ENCODE measurements around the gene FMN1. TPM values are rescaled to one million over a fixed set of nuclear protein-coding genes. Genes with fewer than 3 reads are reported as not detected.

FMN1 gene
- polyA plus RNA-seq, 1 donor from 2014 or later: 0.40 TPM

DNA sequence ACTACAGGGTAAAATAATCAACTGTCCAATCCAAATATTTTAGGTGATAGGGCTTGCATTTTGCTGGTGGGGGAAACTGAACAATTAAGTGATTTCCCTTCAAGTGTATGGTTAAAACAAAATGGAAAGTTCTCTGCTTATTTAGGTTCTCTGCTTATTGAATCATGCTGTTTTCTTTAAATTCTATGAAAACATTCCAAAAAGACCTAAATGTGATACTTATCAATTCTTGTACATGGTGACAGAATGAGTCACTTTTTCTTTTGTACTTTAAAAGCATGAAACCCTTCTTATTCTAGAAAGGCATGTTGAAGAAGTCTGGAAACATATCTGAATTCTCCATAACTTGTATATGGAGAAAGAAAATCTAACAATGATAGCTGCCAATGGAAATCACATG is 192.6 kb downstream of the FMN1 start:
- no peaks in the 10 kb centered on the region for H3K9me2 ChIP-seq (ENCODE audit: insufficient read depth, low read length)
- TF ChIP-seq, protein P1, sequence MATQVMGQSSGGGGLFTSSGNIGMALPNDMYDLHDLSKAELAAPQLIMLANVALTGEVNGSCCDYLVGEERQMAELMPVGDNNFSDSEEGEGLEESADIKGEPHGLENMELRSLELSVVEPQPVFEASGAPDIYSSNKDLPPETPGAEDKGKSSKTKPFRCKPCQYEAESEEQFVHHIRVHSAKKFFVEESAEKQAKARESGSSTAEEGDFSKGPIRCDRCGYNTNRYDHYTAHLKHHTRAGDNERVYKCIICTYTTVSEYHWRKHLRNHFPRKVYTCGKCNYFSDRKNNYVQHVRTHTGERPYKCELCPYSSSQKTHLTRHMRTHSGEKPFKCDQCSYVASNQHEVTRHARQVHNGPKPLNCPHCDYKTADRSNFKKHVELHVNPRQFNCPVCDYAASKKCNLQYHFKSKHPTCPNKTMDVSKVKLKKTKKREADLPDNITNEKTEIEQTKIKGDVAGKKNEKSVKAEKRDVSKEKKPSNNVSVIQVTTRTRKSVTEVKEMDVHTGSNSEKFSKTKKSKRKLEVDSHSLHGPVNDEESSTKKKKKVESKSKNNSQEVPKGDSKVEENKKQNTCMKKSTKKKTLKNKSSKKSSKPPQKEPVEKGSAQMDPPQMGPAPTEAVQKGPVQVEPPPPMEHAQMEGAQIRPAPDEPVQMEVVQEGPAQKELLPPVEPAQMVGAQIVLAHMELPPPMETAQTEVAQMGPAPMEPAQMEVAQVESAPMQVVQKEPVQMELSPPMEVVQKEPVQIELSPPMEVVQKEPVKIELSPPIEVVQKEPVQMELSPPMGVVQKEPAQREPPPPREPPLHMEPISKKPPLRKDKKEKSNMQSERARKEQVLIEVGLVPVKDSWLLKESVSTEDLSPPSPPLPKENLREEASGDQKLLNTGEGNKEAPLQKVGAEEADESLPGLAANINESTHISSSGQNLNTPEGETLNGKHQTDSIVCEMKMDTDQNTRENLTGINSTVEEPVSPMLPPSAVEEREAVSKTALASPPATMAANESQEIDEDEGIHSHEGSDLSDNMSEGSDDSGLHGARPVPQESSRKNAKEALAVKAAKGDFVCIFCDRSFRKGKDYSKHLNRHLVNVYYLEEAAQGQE (IDR thresholded peaks at IDR 0.05; ENCODE audit: borderline replicate concordance): no peak
- no peak for TF ChIP-seq TAF1 (IDR thresholded peaks at IDR 0.05; ENCODE audit: low read depth)
- TF ChIP-seq SMC3 (conservative IDR thresholded peaks at IDR 0.05; ENCODE audit: poor library complexity): no peak
- TF ChIP-seq, protein P2, sequence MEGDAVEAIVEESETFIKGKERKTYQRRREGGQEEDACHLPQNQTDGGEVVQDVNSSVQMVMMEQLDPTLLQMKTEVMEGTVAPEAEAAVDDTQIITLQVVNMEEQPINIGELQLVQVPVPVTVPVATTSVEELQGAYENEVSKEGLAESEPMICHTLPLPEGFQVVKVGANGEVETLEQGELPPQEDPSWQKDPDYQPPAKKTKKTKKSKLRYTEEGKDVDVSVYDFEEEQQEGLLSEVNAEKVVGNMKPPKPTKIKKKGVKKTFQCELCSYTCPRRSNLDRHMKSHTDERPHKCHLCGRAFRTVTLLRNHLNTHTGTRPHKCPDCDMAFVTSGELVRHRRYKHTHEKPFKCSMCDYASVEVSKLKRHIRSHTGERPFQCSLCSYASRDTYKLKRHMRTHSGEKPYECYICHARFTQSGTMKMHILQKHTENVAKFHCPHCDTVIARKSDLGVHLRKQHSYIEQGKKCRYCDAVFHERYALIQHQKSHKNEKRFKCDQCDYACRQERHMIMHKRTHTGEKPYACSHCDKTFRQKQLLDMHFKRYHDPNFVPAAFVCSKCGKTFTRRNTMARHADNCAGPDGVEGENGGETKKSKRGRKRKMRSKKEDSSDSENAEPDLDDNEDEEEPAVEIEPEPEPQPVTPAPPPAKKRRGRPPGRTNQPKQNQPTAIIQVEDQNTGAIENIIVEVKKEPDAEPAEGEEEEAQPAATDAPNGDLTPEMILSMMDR (IDR thresholded peaks at IDR 0.05; ENCODE audit: poor library complexity, severe bottlenecking): no peak
- TF ChIP-seq EP300 (conservative IDR thresholded peaks at IDR 0.05; ENCODE audit: poor library complexity, severe bottlenecking): no peak
- no peak for TF ChIP-seq EZH2 (IDR thresholded peaks at IDR 0.05; ENCODE audit: borderline replicate concordance, insufficient read depth, low read length, poor library complexity, severe bottlenecking)
- no peak for TF ChIP-seq RAD21 (conservative IDR thresholded peaks at IDR 0.05)
- no peak for TF ChIP-seq MXI1 (conservative IDR thresholded peaks at IDR 0.05; ENCODE audit: poor library complexity, severe bottlenecking)
- no peak for TF ChIP-seq POLR2AphosphoS5 (IDR thresholded peaks at IDR 0.05)
- H3K79me2 ChIP-seq (replicated peaks; ENCODE audit: insufficient read depth, low read length): no peaks in the 10 kb centered on the region
- no peaks in the 10 kb centered on the region for H3F3A ChIP-seq (ENCODE audit: insufficient read depth, low read length, poor library complexity, severe bottlenecking)
- H4K20me1 ChIP-seq (ENCODE audit: insufficient read depth): no peaks in the 10 kb centered on the region
- H2AFZ ChIP-seq (ENCODE audit: low read depth, low read length): no peak overlapping the region
- H3K4me3 ChIP-seq (ENCODE audit: low read length): no peak overlapping the region
- no peaks in the 10 kb centered on the region for H3K27me3 ChIP-seq (ENCODE audit: insufficient read depth, low read depth, low read length)
- no peak overlapping the region for H3K27ac ChIP-seq (ENCODE audit: low read length)
- no peaks in the 10 kb centered on the region for H3K36me3 ChIP-seq (ENCODE audit: insufficient read depth, low read length)
- no peak overlapping the region for H3K9ac ChIP-seq (ENCODE audit: low read length)
- H3K4me2 ChIP-seq (ENCODE audit: low read length): no peak overlapping the region
- peaks cover 5% of the 10 kb centered on the region for H3K9me3 ChIP-seq (ENCODE audit: low read length)

- TF ChIP-seq EZH2 (IDR thresholded peaks at IDR 0.05; ENCODE audit: borderline replicate concordance, insufficient read depth, low read length, poor library complexity, severe bottlenecking): no peak
- no peak for TF ChIP-seq POLR2AphosphoS5 (IDR thresholded peaks at IDR 0.05)
- H3K27me3 ChIP-seq (ENCODE audit: insufficient read depth, low read depth, low read length): no peaks in the 10 kb centered on the region
- no peaks in the 10 kb centered on the region for H3K9me2 ChIP-seq (ENCODE audit: insufficient read depth, low read length)
- no peaks in the 10 kb centered on the region for H4K20me1 ChIP-seq (ENCODE audit: insufficient read depth)
- H3K4me2 ChIP-seq (ENCODE audit: low read length): no peak overlapping the region
- no peaks in the 10 kb centered on the region for H3K36me3 ChIP-seq (ENCODE audit: insufficient read depth, low read length)
- no peak overlapping the region for H3K27ac ChIP-seq (ENCODE audit: low read length)
- no peak overlapping the region for H3K9ac ChIP-seq (ENCODE audit: low read length)
- no peaks in the 10 kb centered on the region for H3F3A ChIP-seq (ENCODE audit: insufficient read depth, low read length, poor library complexity, severe bottlenecking)
- peaks cover 5% of the 10 kb centered on the region for H3K9me3 ChIP-seq (ENCODE audit: low read length)
- no peak overlapping the region for H2AFZ ChIP-seq (ENCODE audit: low read depth, low read length)
- H3K79me2 ChIP-seq (replicated peaks; ENCODE audit: insufficient read depth, low read length): no peaks in the 10 kb centered on the region
- H3K4me3 ChIP-seq (ENCODE audit: low read length): no peak overlapping the region
These were observed 195.4 kb downstream of the FMN1 start for GRCh38 chr15:32998979-32999672.
